ENCODE measurements around the gene NTM. TPM values are rescaled to one million over a fixed set of nuclear protein-coding genes. Genes with fewer than 3 reads are reported as not detected.

The NTM gene
- total RNA-seq, 1 donor from 2014 or later = 4.3 TPM

DNA sequence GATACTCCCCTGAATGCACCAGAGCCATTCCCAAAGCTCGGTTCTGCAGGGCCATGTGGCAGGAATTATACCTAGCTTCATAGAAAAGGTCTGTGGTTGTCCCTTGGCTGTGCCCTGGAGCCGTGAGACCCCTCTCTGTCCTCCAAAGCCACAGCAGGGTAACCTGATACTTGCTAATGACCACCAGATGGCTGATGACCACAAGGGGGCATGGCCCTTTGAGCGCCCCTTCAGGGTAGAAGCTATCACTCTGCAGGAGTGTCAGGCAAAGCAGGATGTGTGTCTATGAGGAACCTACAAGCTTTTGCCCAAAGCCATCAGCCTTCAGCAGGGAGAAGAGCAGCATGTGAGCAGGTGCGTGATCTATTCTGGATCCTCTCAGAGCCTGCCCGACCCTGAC lies 95.3 kb downstream of the NTM start:
- DNase-seq (ENCODE audit: low spot score, unreplicated experiment) = peak; percentile 21
- H3K36me3 Mint-ChIP-seq (ENCODE audit: insufficient read depth) = no peaks in the 10 kb centered on the region

DNA sequence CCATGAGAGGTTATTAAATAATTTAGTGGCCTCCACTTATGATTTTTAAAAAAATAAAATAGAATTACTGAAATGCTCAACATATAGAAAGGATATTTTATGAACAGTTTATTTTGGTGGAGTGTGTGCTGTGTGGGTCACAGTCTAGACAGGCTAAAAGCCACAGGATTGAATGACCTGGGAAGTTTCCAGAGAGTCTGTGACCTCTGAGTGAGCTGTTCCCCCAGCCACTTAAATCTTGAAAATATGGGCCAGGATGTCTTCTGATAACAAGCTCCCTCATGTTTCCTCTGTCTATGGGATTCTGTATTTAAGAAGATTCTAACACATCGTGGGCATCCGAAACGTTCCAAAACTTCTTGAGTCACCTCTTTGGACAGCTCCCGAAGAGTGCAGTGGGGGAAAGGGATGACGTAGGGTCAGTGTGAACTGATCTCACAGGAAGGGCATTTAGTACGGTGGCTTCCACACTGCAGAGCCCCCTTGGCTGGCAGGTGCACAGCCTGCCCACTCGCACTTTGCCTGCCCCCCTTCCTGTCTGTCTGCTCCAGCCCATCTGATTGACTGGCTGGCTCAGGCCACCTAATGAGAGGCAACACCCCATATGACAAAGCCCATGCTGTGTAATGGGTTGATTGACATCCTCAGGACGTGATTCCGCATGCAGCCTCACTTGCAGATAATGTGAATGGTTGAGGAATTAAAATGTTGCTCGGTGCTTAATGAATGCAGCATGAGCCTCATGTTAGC lies 97.4 kb downstream of the NTM start:
- H3K27ac Mint-ChIP-seq = no peak overlapping the region
- H3K4me3 Mint-ChIP-seq (ENCODE audit: low read depth) = no peak overlapping the region
- H3K36me3 Mint-ChIP-seq (ENCODE audit: insufficient read depth) = no peaks in the 10 kb centered on the region
- no peaks in the 10 kb centered on the region for H3K9me3 Mint-ChIP-seq (ENCODE audit: low read depth)
- H3K4me1 Mint-ChIP-seq (ENCODE audit: low read depth) = peaks cover 17% of the 10 kb centered on the region
- DNase-seq (ENCODE audit: low spot score, unreplicated experiment) = no peak
- H3K27me3 Mint-ChIP-seq = peaks cover 41% of the 10 kb centered on the region
- TF ChIP-seq, protein P1, sequence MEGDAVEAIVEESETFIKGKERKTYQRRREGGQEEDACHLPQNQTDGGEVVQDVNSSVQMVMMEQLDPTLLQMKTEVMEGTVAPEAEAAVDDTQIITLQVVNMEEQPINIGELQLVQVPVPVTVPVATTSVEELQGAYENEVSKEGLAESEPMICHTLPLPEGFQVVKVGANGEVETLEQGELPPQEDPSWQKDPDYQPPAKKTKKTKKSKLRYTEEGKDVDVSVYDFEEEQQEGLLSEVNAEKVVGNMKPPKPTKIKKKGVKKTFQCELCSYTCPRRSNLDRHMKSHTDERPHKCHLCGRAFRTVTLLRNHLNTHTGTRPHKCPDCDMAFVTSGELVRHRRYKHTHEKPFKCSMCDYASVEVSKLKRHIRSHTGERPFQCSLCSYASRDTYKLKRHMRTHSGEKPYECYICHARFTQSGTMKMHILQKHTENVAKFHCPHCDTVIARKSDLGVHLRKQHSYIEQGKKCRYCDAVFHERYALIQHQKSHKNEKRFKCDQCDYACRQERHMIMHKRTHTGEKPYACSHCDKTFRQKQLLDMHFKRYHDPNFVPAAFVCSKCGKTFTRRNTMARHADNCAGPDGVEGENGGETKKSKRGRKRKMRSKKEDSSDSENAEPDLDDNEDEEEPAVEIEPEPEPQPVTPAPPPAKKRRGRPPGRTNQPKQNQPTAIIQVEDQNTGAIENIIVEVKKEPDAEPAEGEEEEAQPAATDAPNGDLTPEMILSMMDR (IDR thresholded peaks at IDR 0.05; ENCODE audit: unreplicated experiment) = no peak

More for the DNA sequence above, 95.3 kb downstream of the NTM start:
- no peaks in the 10 kb centered on the region for H3K9me3 Mint-ChIP-seq (ENCODE audit: low read depth)
- H3K4me1 Mint-ChIP-seq (ENCODE audit: low read depth) = peaks cover 17% of the 10 kb centered on the region
- H3K4me3 Mint-ChIP-seq (ENCODE audit: low read depth) = no peak overlapping the region
- peaks cover 32% of the 10 kb centered on the region for H3K27me3 Mint-ChIP-seq
- TF ChIP-seq, protein P1 (IDR thresholded peaks at IDR 0.05; ENCODE audit: unreplicated experiment) = peak; percentile 55
- H3K27ac Mint-ChIP-seq = no peak overlapping the region

DNA sequence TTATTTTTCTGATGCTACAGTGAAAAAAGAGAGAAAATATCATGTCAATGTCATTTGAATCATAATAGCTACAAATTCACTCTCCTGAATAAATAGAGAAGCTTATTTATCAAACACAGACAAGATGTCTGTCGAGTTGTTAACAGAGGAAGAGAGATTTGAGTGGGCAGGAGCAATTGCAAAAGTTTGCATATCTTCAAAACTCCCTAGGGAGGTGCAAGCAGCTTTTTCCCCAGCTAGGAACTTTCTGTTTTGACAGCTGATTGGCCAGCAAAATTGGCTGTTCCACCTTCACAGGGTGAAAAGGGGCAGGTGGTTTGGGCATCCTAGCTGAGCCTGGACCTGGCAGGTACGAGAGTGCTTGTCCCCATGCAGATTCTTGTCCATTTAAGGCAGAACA lies 98.2 kb downstream of the NTM start:
- Mint-ChIP-seq H3K9me3 (ENCODE audit: low read depth) (no peaks in the 10 kb centered on the region), H3K4me3 (ENCODE audit: low read depth) (no peak overlapping the region), H3K4me1 (ENCODE audit: low read depth) (peaks cover 17% of the 10 kb centered on the region), H3K36me3 (ENCODE audit: insufficient read depth) (no peaks in the 10 kb centered on the region), H3K27ac (no peak overlapping the region), H3K27me3 (peaks cover 40% of the 10 kb centered on the region)
- TF ChIP-seq, protein P1 (IDR thresholded peaks at IDR 0.05; ENCODE audit: unreplicated experiment) = no peak
- DNase-seq (ENCODE audit: low spot score, unreplicated experiment) = no peak

DNA sequence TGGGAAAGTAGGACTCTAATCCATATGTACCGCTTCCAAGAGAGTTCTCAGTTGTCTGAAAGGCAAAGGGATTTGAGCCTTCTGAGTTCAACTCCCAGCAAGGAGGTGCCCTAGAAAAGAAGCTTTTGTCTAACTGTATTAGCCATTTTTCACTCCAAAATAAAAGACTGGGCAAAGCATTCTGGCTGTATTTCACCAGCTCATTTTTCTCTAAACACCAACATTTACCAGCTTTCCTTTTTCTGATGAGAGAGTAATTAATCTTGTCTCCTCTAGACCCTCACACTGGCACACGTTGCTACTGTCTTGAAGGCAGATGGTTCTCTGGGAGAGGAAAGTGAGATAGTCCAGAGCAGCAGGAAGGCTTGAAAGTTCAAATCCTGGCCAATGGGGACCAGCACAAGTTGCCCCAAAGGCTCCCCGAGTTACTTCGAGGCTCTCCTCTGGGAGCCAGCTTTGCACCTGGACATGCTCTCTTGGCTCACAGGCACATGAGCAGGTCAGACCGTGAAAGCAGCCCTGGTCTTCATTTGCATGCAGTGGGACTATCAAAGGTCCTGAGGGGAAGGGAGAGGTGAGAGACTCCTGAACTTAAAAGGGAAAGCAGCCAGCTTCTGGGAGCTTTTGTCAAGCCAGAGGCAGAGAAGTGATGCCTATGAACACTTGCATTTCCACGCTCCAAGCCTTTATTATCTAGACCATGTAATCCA lies 100.0 kb downstream of the NTM start:
- DNase-seq (ENCODE audit: low spot score, unreplicated experiment) = no peak
- Mint-ChIP-seq H3K4me1 (ENCODE audit: low read depth) (peaks cover 4% of the 10 kb centered on the region), H3K36me3 (ENCODE audit: insufficient read depth) (no peaks in the 10 kb centered on the region)

DNA sequence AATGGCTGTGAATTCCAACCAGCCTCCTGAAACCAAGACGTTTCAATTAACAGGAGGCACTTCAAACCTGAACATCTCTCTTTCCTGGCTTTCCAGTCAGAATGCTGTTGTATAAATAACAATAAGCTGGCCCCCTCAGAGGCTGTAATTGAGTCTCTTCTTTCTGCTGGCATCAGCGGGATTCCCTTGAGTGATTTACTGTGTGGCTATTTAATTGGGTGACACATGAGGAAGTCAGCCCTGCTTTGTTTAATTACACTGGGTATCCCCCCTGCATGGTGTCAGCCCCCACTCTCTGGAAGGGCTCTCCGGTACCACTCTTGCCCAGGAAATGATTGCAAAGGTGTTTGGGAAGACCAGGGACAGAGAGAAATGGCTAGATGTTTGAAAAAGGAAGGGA lies 101.6 kb downstream of the NTM start:
- TF ChIP-seq, protein P1 (IDR thresholded peaks at IDR 0.05; ENCODE audit: unreplicated experiment) = no peak
- Mint-ChIP-seq H3K27me3 (peaks cover 33% of the 10 kb centered on the region), H3K4me3 (ENCODE audit: low read depth) (no peak overlapping the region), H3K4me1 (ENCODE audit: low read depth) (no peaks in the 10 kb centered on the region), H3K27ac (no peak overlapping the region), H3K36me3 (ENCODE audit: insufficient read depth) (no peaks in the 10 kb centered on the region), H3K9me3 (ENCODE audit: low read depth) (no peaks in the 10 kb centered on the region)
- no peak for DNase-seq (ENCODE audit: low spot score, unreplicated experiment)

More for the DNA sequence above, 100.0 kb downstream of the NTM start:
- peaks cover 38% of the 10 kb centered on the region for H3K27me3 Mint-ChIP-seq
- H3K9me3 Mint-ChIP-seq (ENCODE audit: low read depth) = no peaks in the 10 kb centered on the region
- H3K4me3 Mint-ChIP-seq (ENCODE audit: low read depth) = no peak overlapping the region
- TF ChIP-seq, protein P1 (IDR thresholded peaks at IDR 0.05; ENCODE audit: unreplicated experiment) = no peak
- H3K27ac Mint-ChIP-seq = no peak overlapping the region
